ENCODE results near the gene DCLRE1C. TPM values are rescaled to one million over a fixed set of nuclear protein-coding genes. Genes with fewer than 3 reads are reported as not detected.
A peak's percentile ranks its signal among the peaks of the same experiment; 100 is the strongest.

Gene DCLRE1C
- total and polyA plus RNA-seq, 9 of the 15 experiments (the other 6 are each of a cell fraction or from before 2014, with no cell fraction given): 8.8 to 22.2 (median 13.9) TPM

GRCh38 chr10:14954001-14954770 lies at the start of gene DCLRE1C (continued):
- TF ChIP-seq SIX5 (IDR thresholded peaks at IDR 0.05; ENCODE audit: borderline replicate concordance in 1 of 2, insufficient read depth in 1 of 2, low read depth in 1 of 2, low read length in 2 of 2) (0 out of 4 replicates have a peak, but pooled peaks of 1 of the 2 experiments have one; percentile 5), MAFG (tag; conservative IDR thresholded peaks at IDR 0.05) (no peak), ZNF277 (CRISPR knock-in tag; IDR thresholded peaks at IDR 0.05; ENCODE audit: borderline replicate concordance) (no peak), MCM2 (IDR thresholded peaks at IDR 0.05; ENCODE audit: low read depth) (no peak), ARHGAP35 (IDR thresholded peaks at IDR 0.05; ENCODE audit: partially characterized antibody) (no peak), SMARCB1 (IDR thresholded peaks at IDR 0.05; ENCODE audit: insufficient read length, low read depth) (no peak), RBM34 (IDR thresholded peaks at IDR 0.05; ENCODE audit: borderline replicate concordance, insufficient read depth, low read length) (no peak), PPARD (CRISPR knock-in tag; IDR thresholded peaks at IDR 0.05) (no peak), ZNF23 (CRISPR knock-in tag; IDR thresholded peaks at IDR 0.05) (no peak), DDX20 (tag; IDR thresholded peaks at IDR 0.05; ENCODE audit: low read depth) (no peak), ZBTB8A (IDR thresholded peaks at IDR 0.05; ENCODE audit: partially characterized antibody) (no peak), ATF1 (CRISPR knock-in tag; IDR thresholded peaks at IDR 0.05) (no peak), ATF1 (tag; IDR thresholded peaks at IDR 0.05) (peak; percentile 83), BRF1 (IDR thresholded peaks at IDR 0.05; ENCODE audit: borderline replicate concordance, extremely low read depth, insufficient read length) (no peak), ZNF316 (IDR thresholded peaks at IDR 0.05) (no peak), CBFA2T3 (IDR thresholded peaks at IDR 0.05) (no peak), E2F4 (CRISPR knock-in tag; IDR thresholded peaks at IDR 0.05; ENCODE audit: low read depth) (peak; percentile 97), POLR2AphosphoS5 (IDR thresholded peaks at IDR 0.05; ENCODE audit: control insufficient read depth, insufficient read depth, low read depth, low read length) (peak; percentile 76; the same call in 1 of the 2 replicates), DIDO1 (tag; IDR thresholded peaks at IDR 0.05; ENCODE audit: low read depth) (0 out of 2 replicates have a peak, but pooled peaks have one; percentile 51), CBFB (CRISPR knock-in tag; IDR thresholded peaks at IDR 0.05) (peak; percentile 16; the same call in 1 of the 2 replicates), ZFP1 (CRISPR knock-in tag; IDR thresholded peaks at IDR 0.05) (no peak), ZNF134 (CRISPR knock-in tag; conservative IDR thresholded peaks at IDR 0.05) (0 out of 2 replicates have a peak, but pooled peaks have one; percentile 28), RFX7 (CRISPR knock-in tag; IDR thresholded peaks at IDR 0.05) (no peak), GTF3C2 (IDR thresholded peaks at IDR 0.05; ENCODE audit: borderline replicate concordance, extremely low read depth, insufficient read length) (no peak)
